GM12878 (cell line): ENCODE results near the gene RAB36.

Experiments used
- CBFB ChIP-seq: IDR thresholded peaks from 2 replicates; pipeline ENCODE4 v1.6.1; 2016; ENCODE audit warnings: antibody characterized with exemption, low read depth
- EP300 ChIP-seq, 2 experiments: fragments of 150-350 bp in 1 of 2; IDR thresholded peaks; 2 replicates each; pipeline ENCODE4 v1.6.1; 2011 to 2012; ENCODE audit warnings: low read depth in 2 of 2, low read length in 2 of 2, borderline replicate concordance in 1 of 2, improper control_type of control experiment in 1 of 2, inconsistent platforms in 1 of 2; ENCODE audit not compliant: control insufficient read depth in 1 of 2
- EZH2 ChIP-seq: IDR thresholded peaks from 2 replicates; pipeline ENCODE4 v1.6.1; 2012; ENCODE audit warnings: low read depth, mild to moderate bottlenecking, control low read depth, inconsistent platforms, low read length, borderline replicate concordance; ENCODE audit not compliant: control insufficient read depth
- RAD21 ChIP-seq: IDR thresholded peaks from 2 replicates; pipeline ENCODE4 v1.6.1; 2011; ENCODE audit warnings: mild to moderate bottlenecking, low read depth, low read length, moderate library complexity; ENCODE audit not compliant: insufficient read depth
- RFX5 ChIP-seq: IDR thresholded peaks from 2 replicates; pipeline ENCODE4 v1.6.1; 2011; ENCODE audit warnings: low read depth, low read length, improper control_type of control experiment
- SIN3A ChIP-seq: IDR thresholded peaks from 2 replicates; pipeline ENCODE4 v1.6.1; 2012; ENCODE audit warnings: low read depth, low read length, improper control_type of control experiment
- SIX5 ChIP-seq: IDR thresholded peaks from 2 replicates; pipeline ENCODE4 v1.6.1; 2011; ENCODE audit warnings: mild to moderate bottlenecking, low read depth, low read length, moderate library complexity; ENCODE audit not compliant: severe bottlenecking
- SMAD1 ChIP-seq: fragments of 450-650 bp; IDR thresholded peaks from 2 replicates; pipeline ENCODE4 v1.6.1; 2018; ENCODE audit warnings: mild to moderate bottlenecking, low read depth; ENCODE audit not compliant: partially characterized antibody
- SMC3 ChIP-seq: IDR thresholded peaks from 2 replicates; pipeline ENCODE4 v1.6.1; 2011; ENCODE audit warnings: low read length, improper control_type of control experiment, borderline replicate concordance
- TF ChIP-seq, protein P1 (sequence below): IDR thresholded peaks from 2 replicates; pipeline ENCODE4 v1.6.1; 2011; ENCODE audit warnings: low read depth, low read length, improper control_type of control experiment, borderline replicate concordance
- TF ChIP-seq, protein P2 (sequence below), 3 experiments: IDR thresholded peaks in 2 of 3; conservative IDR thresholded peaks in 1 of 3; 2 replicates each; pipeline ENCODE4 v1.5.1; 2011; ENCODE audit warnings: low read depth in 3 of 3, low read length in 3 of 3, mild to moderate bottlenecking in 3 of 3, control low read depth in 2 of 3, moderate library complexity in 2 of 3, inconsistent platforms in 1 of 3, mixed read lengths in 1 of 3; ENCODE audit not compliant: control insufficient read depth in 2 of 3, insufficient read depth in 1 of 3; ENCODE audit errors: extremely low read depth in 1 of 3
- TF ChIP-seq, protein P3 (sequence below): IDR thresholded peaks from 2 replicates; pipeline ENCODE4 v1.6.1; 2011; ENCODE audit warnings: mild to moderate bottlenecking, low read depth, low read length, moderate library complexity; ENCODE audit not compliant: insufficient replicate concordance
- TF ChIP-seq, protein P4 (sequence below): IDR thresholded peaks from 2 replicates; pipeline ENCODE4 v1.6.1; 2011; ENCODE audit warnings: borderline replicate concordance, low read depth, mild to moderate bottlenecking, moderate library complexity, mixed read lengths, low read length; ENCODE audit not compliant: insufficient read depth; ENCODE audit errors: extremely low read length

DNA sequence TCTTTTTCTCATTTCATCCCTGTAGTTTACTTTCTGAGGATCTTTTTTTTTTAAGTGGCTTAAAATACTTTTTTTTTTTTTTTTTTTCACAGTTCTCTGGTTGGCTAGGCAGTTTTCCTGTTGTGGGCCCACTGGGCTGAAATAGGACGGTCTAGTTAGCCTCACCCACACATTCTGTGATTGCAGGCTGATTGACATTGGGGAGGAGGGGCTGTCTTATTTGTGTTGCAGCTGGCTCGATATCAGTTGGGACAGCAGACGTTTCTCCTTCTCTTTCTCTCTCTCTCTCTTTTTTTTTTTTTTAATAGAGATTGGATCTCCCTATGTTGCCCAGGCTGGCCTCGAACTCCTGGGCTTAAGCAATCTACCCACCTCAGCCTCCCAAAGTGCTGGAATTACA is 41.9 kb downstream of the RAB36 start:
- TF ChIP-seq, protein P1, sequence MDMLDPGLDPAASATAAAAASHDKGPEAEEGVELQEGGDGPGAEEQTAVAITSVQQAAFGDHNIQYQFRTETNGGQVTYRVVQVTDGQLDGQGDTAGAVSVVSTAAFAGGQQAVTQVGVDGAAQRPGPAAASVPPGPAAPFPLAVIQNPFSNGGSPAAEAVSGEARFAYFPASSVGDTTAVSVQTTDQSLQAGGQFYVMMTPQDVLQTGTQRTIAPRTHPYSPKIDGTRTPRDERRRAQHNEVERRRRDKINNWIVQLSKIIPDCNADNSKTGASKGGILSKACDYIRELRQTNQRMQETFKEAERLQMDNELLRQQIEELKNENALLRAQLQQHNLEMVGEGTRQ = no peak
- no peak for TF ChIP-seq SIX5
- TF ChIP-seq, protein P2, sequence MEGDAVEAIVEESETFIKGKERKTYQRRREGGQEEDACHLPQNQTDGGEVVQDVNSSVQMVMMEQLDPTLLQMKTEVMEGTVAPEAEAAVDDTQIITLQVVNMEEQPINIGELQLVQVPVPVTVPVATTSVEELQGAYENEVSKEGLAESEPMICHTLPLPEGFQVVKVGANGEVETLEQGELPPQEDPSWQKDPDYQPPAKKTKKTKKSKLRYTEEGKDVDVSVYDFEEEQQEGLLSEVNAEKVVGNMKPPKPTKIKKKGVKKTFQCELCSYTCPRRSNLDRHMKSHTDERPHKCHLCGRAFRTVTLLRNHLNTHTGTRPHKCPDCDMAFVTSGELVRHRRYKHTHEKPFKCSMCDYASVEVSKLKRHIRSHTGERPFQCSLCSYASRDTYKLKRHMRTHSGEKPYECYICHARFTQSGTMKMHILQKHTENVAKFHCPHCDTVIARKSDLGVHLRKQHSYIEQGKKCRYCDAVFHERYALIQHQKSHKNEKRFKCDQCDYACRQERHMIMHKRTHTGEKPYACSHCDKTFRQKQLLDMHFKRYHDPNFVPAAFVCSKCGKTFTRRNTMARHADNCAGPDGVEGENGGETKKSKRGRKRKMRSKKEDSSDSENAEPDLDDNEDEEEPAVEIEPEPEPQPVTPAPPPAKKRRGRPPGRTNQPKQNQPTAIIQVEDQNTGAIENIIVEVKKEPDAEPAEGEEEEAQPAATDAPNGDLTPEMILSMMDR (IDR thresholded peaks at IDR 0.05 in 2 of 3, conservative IDR thresholded peaks at IDR 0.05 in 1 of 3; ENCODE audit: control insufficient read depth in 2 of 3, extremely low read depth in 1 of 3, insufficient read depth in 1 of 3, low read depth in 3 of 3, low read length in 3 of 3) = no peak
- no peak for TF ChIP-seq EZH2
- no peak for TF ChIP-seq RAD21
- TF ChIP-seq EP300 (IDR thresholded peaks at IDR 0.05; ENCODE audit: borderline replicate concordance in 1 of 2, control insufficient read depth in 1 of 2, low read depth in 2 of 2, low read length in 2 of 2) = no peak
- TF ChIP-seq SIN3A = no peak
- TF ChIP-seq, protein P3, sequence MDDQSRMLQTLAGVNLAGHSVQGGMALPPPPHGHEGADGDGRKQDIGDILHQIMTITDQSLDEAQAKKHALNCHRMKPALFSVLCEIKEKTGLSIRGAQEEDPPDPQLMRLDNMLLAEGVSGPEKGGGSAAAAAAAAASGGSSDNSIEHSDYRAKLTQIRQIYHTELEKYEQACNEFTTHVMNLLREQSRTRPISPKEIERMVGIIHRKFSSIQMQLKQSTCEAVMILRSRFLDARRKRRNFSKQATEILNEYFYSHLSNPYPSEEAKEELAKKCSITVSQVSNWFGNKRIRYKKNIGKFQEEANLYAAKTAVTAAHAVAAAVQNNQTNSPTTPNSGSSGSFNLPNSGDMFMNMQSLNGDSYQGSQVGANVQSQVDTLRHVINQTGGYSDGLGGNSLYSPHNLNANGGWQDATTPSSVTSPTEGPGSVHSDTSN = peak; percentile 61
- TF ChIP-seq SMC3 = no peak
- TF ChIP-seq CBFB = no peak
- TF ChIP-seq, protein P4, sequence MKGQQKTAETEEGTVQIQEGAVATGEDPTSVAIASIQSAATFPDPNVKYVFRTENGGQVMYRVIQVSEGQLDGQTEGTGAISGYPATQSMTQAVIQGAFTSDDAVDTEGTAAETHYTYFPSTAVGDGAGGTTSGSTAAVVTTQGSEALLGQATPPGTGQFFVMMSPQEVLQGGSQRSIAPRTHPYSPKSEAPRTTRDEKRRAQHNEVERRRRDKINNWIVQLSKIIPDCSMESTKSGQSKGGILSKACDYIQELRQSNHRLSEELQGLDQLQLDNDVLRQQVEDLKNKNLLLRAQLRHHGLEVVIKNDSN = no peak
- no peak for TF ChIP-seq RFX5
- TF ChIP-seq SMAD1 = no peak
